HepG2 (cell line): ENCODE results near the gene PTGDR. TPM values are rescaled to one million over a fixed set of nuclear protein-coding genes. Genes with fewer than 3 reads are reported as not detected.

Experiments used
- ATAC-seq: fragments of 200-7000 bp; cut with Tn5 transposase; 3 replicates; pipeline ENCODE4 v1.9.1; 2020; ENCODE audit warnings: mild to moderate bottlenecking, moderate library complexity
- BruUV-seq: library from RNA; stranded (reverse); fragments of 400-500 nt; replicated peaks from 2 replicates; lab custom pipeline; 2021; lab: Mats Ljungman, UMichigan
- CTCF ChIA-PET: fragments of 300-600 bp; formaldehyde crosslinking; extraction: SDS; loops from one replicate; lab custom pipeline; 2021; ENCODE audit warnings: low total read pairs, inconsistent platforms, low intra/inter-chr PET ratio; lab: Yijun Ruan, JAX
- POLR2A ChIA-PET: fragments of 350-600 bp; sonication (Branson Sonifier 250); formaldehyde crosslinking; loops from one replicate; lab custom pipeline; 2020; ENCODE audit warnings: antibody characterized with exemption, inconsistent platforms; lab: Yijun Ruan, JAX
- DNase-seq: peaks from one replicate; pipeline ENCODE4 v3.0.0-alpha.2; 2015; ENCODE audit warnings: low spot score
- FAIRE-seq: peaks from 3 replicates; lab custom pipeline; 2011; peaks lifted over from hg19 to GRCh38; lab: Jason Lieb, UNC
- H2AFZ ChIP-seq: one replicate; pipeline ENCODE4 v1.6.1; 2011; ENCODE audit warnings: low read length, inconsistent platforms
- H3K27ac ChIP-seq: fragments of 300-600 bp; 3 replicates; pipeline ENCODE4 v1.8.0; 2011; ENCODE audit warnings: mixed run types, mild to moderate bottlenecking, mixed read lengths, low read length, inconsistent platforms; ENCODE audit not compliant: insufficient read depth; ENCODE audit errors: extremely low read length
- H3K27me3 ChIP-seq, 2 experiments: fragments of 200-600 bp in 1 of 2; 2 replicates in 1 of 2; 3 replicates in 1 of 2; pipeline versions ENCODE4 v1.6.0 to v1.8.0; 2011; ENCODE audit warnings: low read length in 2 of 2, mild to moderate bottlenecking in 2 of 2, moderate library complexity in 2 of 2, inconsistent platforms in 1 of 2; ENCODE audit not compliant: insufficient read depth in 2 of 2, control insufficient read depth in 1 of 2
- H3K36me3 ChIP-seq, 2 experiments: fragments of 200-600 bp in 1 of 2; replicated peaks in 1 of 2; 2 replicates in 1 of 2; 3 replicates in 1 of 2; pipeline versions ENCODE4 v1.5.1 to v1.8.0; 2011; ENCODE audit warnings: low read length in 2 of 2, inconsistent platforms in 1 of 2; ENCODE audit not compliant: insufficient read depth in 2 of 2, control insufficient read depth in 1 of 2
- H3K4me1 ChIP-seq: 2 replicates; pipeline ENCODE4 v1.5.1; 2012; ENCODE audit warnings: low read length, inconsistent platforms; ENCODE audit not compliant: insufficient read depth
- H3K4me2 ChIP-seq: 2 replicates; pipeline ENCODE4 v1.6.0; 2011; ENCODE audit warnings: low read depth, low read length, inconsistent platforms
- H3K4me3 ChIP-seq, 3 experiments: fragments of 200-600 bp in 1 of 3; sonication (generic), shearing (Covaris generic) in 1 of 3; replicated peaks in 1 of 3; 2 replicates each; pipeline ENCODE4 v1.5.1; 2011 to 2016; ENCODE audit warnings: low read length in 3 of 3, inconsistent platforms in 2 of 3, low read depth in 2 of 3, mild to moderate bottlenecking in 2 of 3, control low read depth in 1 of 3, mixed read lengths in 1 of 3; ENCODE audit not compliant: insufficient read depth in 1 of 3
- H3K79me2 ChIP-seq: one replicate; pipeline ENCODE4 v1.6.1; 2011; ENCODE audit warnings: low read length, inconsistent platforms; ENCODE audit not compliant: insufficient read depth
- H3K9ac ChIP-seq: 2 replicates; pipeline ENCODE4 v1.6.0; 2011; ENCODE audit warnings: mild to moderate bottlenecking, low read depth, low read length, inconsistent platforms; ENCODE audit not compliant: insufficient read depth
- H3K9me3 ChIP-seq: 2 replicates; pipeline ENCODE4 v1.5.1; 2012; ENCODE audit warnings: mild to moderate bottlenecking, low read length
- H4K20me1 ChIP-seq: 2 replicates; pipeline ENCODE4 v1.6.0; 2011; ENCODE audit warnings: inconsistent platforms, mild to moderate bottlenecking, low read length, moderate library complexity; ENCODE audit not compliant: insufficient read depth
- ETS1 ChIP-seq: sonication (generic); formaldehyde crosslinking; IDR thresholded peaks from 2 replicates; pipeline ENCODE4 v1.4.0; 2020; ENCODE audit warnings: missing genetic modification reagents
- HNRNPLL ChIP-seq: fragments of 200-400 bp; formaldehyde crosslinking; IDR thresholded peaks from 2 replicates; pipeline ENCODE4 v1.6.1; 2017; ENCODE audit warnings: mild to moderate bottlenecking, low read depth, low read length; ENCODE audit not compliant: poor library complexity, severe bottlenecking
- NR2F2 ChIP-seq: IDR thresholded peaks from 2 replicates; pipeline ENCODE4 v1.6.1; 2012; ENCODE audit warnings: low read depth, inconsistent platforms, borderline replicate concordance
- POGZ ChIP-seq: sonication (generic); formaldehyde crosslinking; IDR thresholded peaks from 2 replicates; pipeline ENCODE4 v1.4.0; 2020; ENCODE audit warnings: mild to moderate bottlenecking, missing genetic modification reagents
- SNRNP70 ChIP-seq: fragments of 200-400 bp; formaldehyde crosslinking; IDR thresholded peaks from 2 replicates; pipeline ENCODE4 v1.6.1; 2017; ENCODE audit warnings: mild to moderate bottlenecking, low read depth, low read length, moderate library complexity
- ZNF234 ChIP-seq: sonication (generic); formaldehyde crosslinking; conservative IDR thresholded peaks from 2 replicates; pipeline ENCODE4 v1.5.1; 2020; ENCODE audit warnings: mild to moderate bottlenecking, missing genetic modification reagents
- ZNF280D ChIP-seq: sonication (generic); formaldehyde crosslinking; IDR thresholded peaks from 2 replicates; pipeline ENCODE4 v1.5.1; 2020; ENCODE audit warnings: mild to moderate bottlenecking, missing genetic modification reagents
- ZNF629 ChIP-seq: sonication (generic); formaldehyde crosslinking; conservative IDR thresholded peaks from 2 replicates; pipeline ENCODE4 v1.5.0; 2020; ENCODE audit warnings: missing genetic modification reagents
- ZNF691 ChIP-seq: sonication (generic); formaldehyde crosslinking; IDR thresholded peaks from 2 replicates; pipeline ENCODE4 v1.4.0; 2020; ENCODE audit warnings: missing genetic modification reagents, low read depth, mild to moderate bottlenecking, borderline replicate concordance
- ZNF780A ChIP-seq: sonication (generic); formaldehyde crosslinking; IDR thresholded peaks from 2 replicates; pipeline ENCODE4 v1.8.0; 2022; ENCODE audit warnings: mild to moderate bottlenecking, missing genetic modification reagents, moderate library complexity
- ZSCAN20 ChIP-seq: sonication (generic); formaldehyde crosslinking; IDR thresholded peaks from 2 replicates; pipeline ENCODE4 v1.4.0; 2020; ENCODE audit warnings: missing genetic modification reagents, mild to moderate bottlenecking, borderline replicate concordance
- whole genome bisulfite sequencing: methylation state at CpG from one replicate; pipeline ENCODE4 v1.1.6; 2017; ENCODE audit warnings: low lambda C conversion rate; 5-methylcytosine and 5-hydroxymethylcytosine counted together
- in situ Hi-C: cut with HindIII; loops from 2 replicates; pipeline ENCODE4 v1.10.0; 2017; ENCODE audit warnings: low pct_unique_long_range_greater_than_20kb; ENCODE audit not compliant: extremely low pct_ligation_motif_present
- intact Hi-C: fragments of 100-400 bp; cut with micrococcal nuclease; formaldehyde crosslinking; loops from one replicate; pipeline ENCODE4 v1.10.0; 2022; ENCODE audit not compliant: unreplicated experiment
- polyA plus RNA-seq, 8 experiments: library from polyadenylated mRNA; depleted of rRNA in 3 of 8; stranded (reverse) in 7 of 8; unstranded in 1 of 8; fragments of >200 nt; fragmentation: Illumina TruSeq in 4 of 8; extraction: Trizol in 4 of 8; gene quantifications; 2 replicates each; pipeline versions ENCODE4 v1.2.1 to v1.2.3, GENCODE V29; 2011 to 2016; ENCODE audit warnings: low read depth in 4 of 8, missing spikeins in 1 of 8, mixed read lengths in 1 of 8; ENCODE audit not compliant: insufficient read depth in 1 of 8
- total RNA-seq, 5 experiments: library from RNA; depleted of rRNA; stranded (reverse); fragments of >200 nt; fragmentation: Illumina TruSeq; extraction: Trizol; gene quantifications; 2 replicates each; pipeline ENCODE4 v1.2.3, GENCODE V29; 2016; ENCODE audit warnings: low read depth in 1 of 5

PTGDR gene
- total and polyA plus RNA-seq, 2 of the 13 experiments (the other 11 are each of a cell fraction or from before 2014, with no cell fraction given), result not detected

- CTCF ChIA-PET, result no interaction called here
- DNase-seq (no peak), FAIRE-seq (no peak), ATAC-seq (no peak)
- no peak overlapping the region for H3K27ac ChIP-seq
- intact Hi-C loops, result no loop called here
- BruUV-seq, result no TSS peak
- H4K20me1 ChIP-seq, result no peaks in the 10 kb centered on the region
- in situ Hi-C loops, result no loop called here
- POLR2A ChIA-PET, result no interaction called here
- no peak overlapping the region for H3K4me3 ChIP-seq
- no peak overlapping the region for H2AFZ ChIP-seq
- H3K4me1 ChIP-seq, result no peaks in the 10 kb centered on the region
- H3K27me3 ChIP-seq, result no peaks in the 10 kb centered on the region
- no peak for TF ChIP-seq ZNF280D (CRISPR knock-in tag)
- H3K9ac ChIP-seq, result no peak overlapping the region
- H3K4me2 ChIP-seq, result no peak overlapping the region
- no peaks in the 10 kb centered on the region for H3K9me3 ChIP-seq
- WGBS, result 25% methylated on average over 4 of the region's 4 CpGs
- H3K79me2 ChIP-seq, result no peaks in the 10 kb centered on the region
- H3K36me3 ChIP-seq, result no peaks in the 10 kb centered on the region
Measured at GRCh38 chr14:52254086-52254485, 13.4 kb upstream of the PTGDR start.

GRCh38 chr14:52258783-52259182 is 8.7 kb upstream of the PTGDR start:
- intact Hi-C loops (no loop called here), in situ Hi-C loops (no loop called here)
- Histone ChIP-seq H3K9ac (no peak overlapping the region), H3K4me3 (no peak overlapping the region), H3K4me1 (no peaks in the 10 kb centered on the region), H2AFZ (no peak overlapping the region), H3K27me3 (no peaks in the 10 kb centered on the region), H3K79me2 (no peaks in the 10 kb centered on the region), H3K4me2 (no peak overlapping the region), H4K20me1 (no peaks in the 10 kb centered on the region), H3K36me3 (no peaks in the 10 kb centered on the region), H3K9me3 (no peaks in the 10 kb centered on the region), H3K27ac (no peak overlapping the region)
- no TSS peak for BruUV-seq
- no peak for TF ChIP-seq ZSCAN20 (CRISPR knock-in tag)
- no peak for TF ChIP-seq ETS1 (CRISPR knock-in tag)
- no peak for TF ChIP-seq NR2F2
- no peak for TF ChIP-seq ZNF780A (CRISPR knock-in tag)
- TF ChIP-seq ZNF691 (CRISPR knock-in tag), result no peak
- no peak for TF ChIP-seq HNRNPLL
- TF ChIP-seq SNRNP70, result no peak
- no peak for TF ChIP-seq ZNF234 (CRISPR knock-in tag)
- no peak for TF ChIP-seq ZNF629
- TF ChIP-seq POGZ (CRISPR knock-in tag), result no peak
- ATAC-seq, result no peak
- DNase-seq, result no peak
- ChIA-PET CTCF (no interaction called here), POLR2A (no interaction called here)
- WGBS, result 32% methylated on average over 2 of the region's 2 CpGs
- FAIRE-seq, result no peak
